Right ventricle myocardium inferior (tissue), 1 donor: ENCODE data around the gene ELOVL6. TPM values are rescaled to one million over a fixed set of nuclear protein-coding genes. Genes with fewer than 3 reads are reported as not detected.
"Not testable (repeated sequence)": the region's sequence is repeated elsewhere in the genome, so short reads cannot be mapped to it uniquely, and the experiment has no call there.

Experiments
- ATAC-seq: fragments of 200-7000 bp; cut with Tn5 transposase; one replicate; pipeline ENCODE4 v1.9.1; 2020; ENCODE audit warnings: mild to moderate bottlenecking, moderate library complexity
- DNase-seq: peaks from one replicate; pipeline ENCODE4 v3.0.0; 2021; ENCODE audit errors: missing footprints
- intact Hi-C: fragments of 100-400 bp; cut with DNase I; formaldehyde crosslinking; loops from one replicate; pipeline ENCODE4 v1.11.0; 2022
- total RNA-seq: library from RNA; stranded (reverse); fragmentation: NEBNext Ultra II Directional; extraction: Animal tissue kit (Norgen Biotek cat#: 25700); gene quantifications from one replicate; pipeline ENCODE4 v1.2.1, GENCODE V29; 2021
- donor health status: DM: no; HTN: yes; CAD: no; lungs with severe emphysema.

The ELOVL6 gene
- total RNA-seq, 1 donor from 2014 or later, result 2.0 TPM

DNA sequence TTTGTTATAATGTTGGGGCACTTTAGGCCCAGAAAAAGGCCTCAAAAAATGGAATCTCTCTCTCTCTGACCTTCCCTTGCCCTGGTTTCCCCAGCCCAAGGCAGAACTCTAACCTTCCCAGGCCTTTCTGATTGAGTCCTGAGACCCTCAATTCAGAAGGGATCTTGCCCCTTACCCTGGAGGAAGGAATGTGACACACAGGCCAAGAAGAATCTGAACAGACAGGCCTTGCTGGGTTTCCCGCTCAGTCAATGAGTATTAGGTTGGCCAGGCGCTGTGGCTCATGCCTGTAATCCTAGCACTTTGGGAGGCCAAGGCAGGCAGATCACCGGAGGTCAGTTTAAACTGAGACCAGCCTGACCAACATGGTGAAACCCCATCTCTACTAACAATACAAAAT is 27.6 kb downstream of the ELOVL6 start:
- DNase-seq, result no peak
- intact Hi-C loops, result no loop called here
- no peak for ATAC-seq

DNA sequence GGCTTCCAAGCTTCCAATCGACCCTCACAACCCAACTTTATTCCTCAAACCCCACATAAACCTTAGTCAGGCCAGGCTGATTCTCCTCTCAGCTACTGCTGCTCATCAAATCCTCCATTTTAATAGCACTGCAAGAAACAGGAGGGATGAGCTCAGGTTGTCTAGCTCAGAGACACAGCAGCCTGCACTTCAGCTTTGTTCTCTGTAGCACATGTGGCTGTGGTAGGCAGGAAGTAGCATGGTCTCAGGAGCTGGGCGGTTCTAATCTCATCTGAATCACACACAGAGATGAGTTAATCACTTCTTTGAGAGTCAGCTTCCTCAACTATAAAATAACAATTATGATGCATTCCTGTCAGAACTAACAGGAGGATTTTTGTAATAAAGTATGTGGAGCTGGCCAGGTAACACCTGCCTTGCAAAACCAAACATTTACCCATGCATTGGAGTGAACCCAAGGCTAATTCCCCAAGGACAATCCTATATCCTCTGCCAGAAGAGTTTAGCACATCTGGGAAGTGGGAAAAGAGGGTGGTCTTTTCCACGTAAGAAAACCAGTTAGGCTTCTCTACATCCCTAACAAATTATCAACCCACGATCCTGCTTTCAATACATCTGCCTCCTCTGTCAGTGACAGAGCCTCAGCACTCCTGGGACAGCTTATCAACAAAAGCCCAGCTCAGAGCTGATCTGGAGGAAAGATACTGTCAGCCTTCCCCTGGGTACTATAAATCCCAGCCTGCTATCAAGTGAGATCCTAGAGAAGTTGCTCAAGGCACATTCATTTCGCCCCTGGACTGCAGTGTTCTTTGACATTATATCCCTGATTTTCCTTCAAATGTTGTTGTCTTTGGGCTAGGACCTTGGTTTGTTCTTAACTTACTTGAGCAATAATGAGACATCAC is 32.8 kb downstream of the ELOVL6 start:
- ATAC-seq (no peak), DNase-seq (no peak)
- intact Hi-C loops, result no loop called here

DNA sequence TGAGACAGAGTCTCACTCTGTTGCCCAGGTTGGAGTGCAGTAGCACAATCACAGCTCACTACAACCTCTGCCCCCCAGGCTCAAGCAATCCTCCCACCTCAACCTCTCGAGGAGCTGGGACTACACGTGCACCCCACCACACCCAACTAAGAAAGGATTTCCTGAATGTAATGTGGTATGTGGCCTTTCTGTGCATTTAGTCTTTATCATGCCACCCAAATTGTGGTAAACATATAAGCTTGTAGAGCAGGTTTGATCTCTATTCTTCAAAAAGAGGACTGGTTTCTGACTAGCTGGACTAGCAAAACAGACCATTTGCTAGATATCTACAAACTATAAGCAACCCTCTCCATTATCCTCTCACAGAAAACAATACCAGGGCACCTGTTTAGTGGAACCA is 33.6 kb downstream of the ELOVL6 start:
- intact Hi-C loops, result no loop called here
- DNase-seq (no peak), ATAC-seq (no peak)

DNA sequence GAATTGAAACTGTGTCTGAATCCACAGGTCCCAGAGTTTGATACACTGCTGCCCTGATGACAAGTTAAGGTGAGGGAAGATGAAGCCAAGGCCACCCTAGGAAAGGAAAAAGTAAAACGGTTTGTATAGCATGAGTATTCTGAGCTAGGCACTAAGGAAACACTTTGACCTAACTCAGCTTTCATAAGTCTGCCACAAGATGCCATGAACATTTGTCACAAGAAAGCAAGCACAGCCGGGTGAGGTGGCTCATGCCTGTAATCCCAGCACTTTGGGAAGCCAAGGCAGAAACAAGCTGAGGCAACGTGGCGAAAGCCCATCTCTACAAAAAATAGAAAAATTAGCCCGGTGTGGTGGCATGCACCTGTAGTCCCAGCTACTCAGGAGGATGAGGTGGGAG is 34.2 kb downstream of the ELOVL6 start:
- intact Hi-C loops, result no loop called here
- no peak for DNase-seq
- no peak for ATAC-seq

DNA sequence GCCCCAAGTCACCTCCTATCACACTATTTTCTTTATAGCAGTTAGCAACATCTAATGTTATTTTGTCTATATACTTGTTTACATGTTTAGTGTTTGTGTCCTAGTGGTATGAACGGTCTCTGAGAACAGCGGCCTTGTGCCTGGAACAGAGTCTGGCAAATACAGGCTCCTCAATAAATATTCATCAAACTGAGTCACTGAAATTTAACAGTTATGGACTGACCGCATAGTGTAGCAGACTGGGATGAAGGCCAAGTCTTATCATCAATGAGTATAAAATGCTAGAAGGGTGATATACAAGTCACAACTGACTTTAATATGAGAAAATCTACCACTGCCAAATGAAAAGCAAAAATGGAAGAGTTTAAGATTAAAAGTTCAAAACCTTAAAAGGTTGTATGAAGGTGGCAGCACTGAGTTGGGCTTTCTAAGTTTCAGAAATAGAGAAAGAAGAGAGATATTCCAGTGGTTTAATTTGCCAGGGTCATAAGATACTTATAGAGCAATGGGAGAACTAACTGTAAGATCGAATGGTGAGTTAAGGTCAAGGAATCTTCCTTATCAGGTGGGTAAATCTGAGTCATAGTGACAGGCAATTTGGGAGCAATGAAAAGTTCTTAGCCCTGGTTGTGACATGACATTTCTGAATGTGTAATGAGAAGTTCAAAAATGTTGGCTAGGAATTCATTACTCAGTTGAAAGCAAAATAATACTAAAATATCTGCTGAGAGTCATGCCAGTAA is 34.9 kb downstream of the ELOVL6 start:
- DNase-seq, result no peak
- intact Hi-C loops, result no loop called here
- no peak for ATAC-seq

DNA sequence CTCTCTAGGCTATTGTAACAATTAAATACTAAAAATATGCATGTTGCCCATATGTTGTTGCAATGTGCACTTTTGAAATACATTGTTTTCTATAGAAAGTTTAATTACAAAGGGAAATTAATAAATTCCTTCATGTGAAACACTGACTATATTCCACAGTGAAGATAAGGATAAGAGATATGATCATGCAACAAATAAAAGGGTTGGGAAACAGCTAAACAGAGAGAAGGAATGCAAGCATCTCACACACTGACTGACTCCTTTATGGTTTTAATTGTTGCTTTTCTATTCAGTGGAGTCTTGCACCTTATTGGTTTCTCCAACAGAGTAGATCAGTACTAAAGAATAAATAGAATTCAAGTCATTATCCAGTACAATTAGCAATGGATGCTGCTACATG is 37.8 kb downstream of the ELOVL6 start:
- ATAC-seq (no peak), DNase-seq (no peak)
- intact Hi-C loops, result no loop called here

DNA sequence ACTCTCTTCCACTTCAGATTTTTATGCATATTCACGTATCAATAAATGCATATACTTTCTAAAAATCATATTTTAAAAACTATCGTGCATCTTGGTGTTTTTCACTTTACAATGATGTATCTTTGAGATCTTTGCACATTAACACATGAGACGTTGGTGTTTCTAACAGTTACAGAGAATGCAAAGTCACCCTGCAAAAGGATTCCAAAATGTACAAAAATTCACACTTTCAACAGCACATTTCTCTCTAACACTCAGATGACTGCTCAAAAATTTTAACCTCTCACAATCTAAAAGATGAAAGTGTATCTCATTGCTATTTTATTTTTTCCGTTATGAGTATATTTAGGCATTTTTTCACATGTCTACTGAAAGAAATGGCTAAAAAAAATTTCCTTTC is 38.9 kb downstream of the ELOVL6 start:
- ATAC-seq (no peak), DNase-seq (no peak)
- intact Hi-C loops, result no loop called here

DNA sequence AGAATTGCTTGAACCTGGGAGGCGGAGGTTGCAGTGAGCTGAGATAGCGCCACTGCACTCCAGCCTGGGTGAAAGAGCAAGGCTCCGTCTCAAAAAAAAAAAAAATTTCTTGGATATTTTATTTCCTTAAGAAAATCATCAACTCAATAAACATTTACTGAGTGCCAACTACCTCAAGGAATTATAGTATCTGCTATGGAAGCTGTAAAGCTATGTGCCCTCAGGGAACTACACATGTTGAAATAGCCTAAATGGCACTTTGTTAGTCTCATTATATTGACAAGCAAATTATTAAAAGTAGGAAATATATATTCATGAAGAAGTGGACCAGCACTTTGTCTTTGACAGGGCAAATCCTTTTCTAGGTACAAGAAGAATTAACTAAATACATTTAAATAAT is 40.8 kb downstream of the ELOVL6 start:
- ATAC-seq (no peak), DNase-seq (no peak)
- intact Hi-C loops, result no loop called here

DNA sequence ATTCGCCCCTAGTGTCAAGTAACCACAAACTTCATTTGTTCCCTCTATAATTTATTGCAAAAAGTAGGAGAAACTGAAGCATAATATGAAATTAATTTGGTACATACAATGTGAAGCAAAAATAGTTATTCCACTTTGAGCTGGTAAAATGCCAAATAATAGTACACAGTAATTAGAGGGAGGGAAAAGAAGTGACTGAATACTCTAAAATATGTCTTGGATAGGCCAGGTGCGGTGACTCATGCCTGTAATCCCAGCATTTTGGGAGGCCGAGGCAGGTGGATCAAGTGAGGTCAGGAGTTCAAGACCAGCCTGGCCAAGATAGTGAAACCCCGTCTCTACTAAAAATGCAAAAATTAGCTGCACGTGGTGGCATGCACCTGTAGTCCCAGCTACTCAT is 41.2 kb downstream of the ELOVL6 start:
- ATAC-seq, intact Hi-C loops: not testable (repeated sequence)

DNA sequence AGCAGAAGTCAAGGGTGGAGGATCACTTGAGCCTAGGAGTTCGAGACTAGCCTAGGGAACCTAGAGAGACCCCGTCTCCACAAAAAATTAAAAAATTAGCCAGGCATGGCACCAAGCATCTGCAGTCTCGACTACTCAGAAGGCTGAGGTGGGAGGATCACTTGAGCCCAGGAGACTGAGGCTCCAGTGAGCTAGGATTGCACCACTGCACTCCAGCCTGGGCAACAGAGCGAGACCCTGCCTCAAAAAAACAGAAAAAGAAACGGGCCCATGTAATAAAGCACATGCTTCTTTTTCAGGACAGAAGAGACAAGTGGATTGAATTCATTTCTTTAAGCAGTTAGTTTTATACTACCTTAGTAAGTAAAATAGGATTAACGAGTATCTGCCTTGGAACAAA is 42.0 kb downstream of the ELOVL6 start:
- no peak for ATAC-seq
- intact Hi-C loops, result no loop called here

More for the DNA sequence above, 41.2 kb downstream of the ELOVL6 start:
- DNase-seq, result not testable (repeated sequence)

DNA sequence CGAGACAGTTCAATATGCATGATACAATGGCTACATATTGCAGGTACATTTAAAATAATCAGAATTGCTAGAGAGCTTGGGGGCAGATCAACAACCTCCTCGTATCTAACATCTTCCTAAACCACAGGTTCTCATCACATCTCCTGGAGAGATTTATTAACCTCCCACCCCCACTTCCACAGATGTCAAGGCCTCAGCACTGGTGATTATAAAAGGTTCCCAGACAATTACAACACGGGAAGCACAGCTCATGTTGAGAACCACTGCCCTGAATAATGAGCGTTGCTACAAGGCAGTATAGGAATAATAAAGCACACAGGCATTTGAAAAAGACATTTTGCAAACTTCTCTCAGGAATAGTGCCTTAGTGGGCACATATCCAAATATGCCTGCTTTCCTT is 42.8 kb downstream of the ELOVL6 start:
- ATAC-seq, result no peak
- intact Hi-C loops, result no loop called here
- DNase-seq, result no peak

More for the DNA sequence above, 42.0 kb downstream of the ELOVL6 start:
- no peak for DNase-seq

DNA sequence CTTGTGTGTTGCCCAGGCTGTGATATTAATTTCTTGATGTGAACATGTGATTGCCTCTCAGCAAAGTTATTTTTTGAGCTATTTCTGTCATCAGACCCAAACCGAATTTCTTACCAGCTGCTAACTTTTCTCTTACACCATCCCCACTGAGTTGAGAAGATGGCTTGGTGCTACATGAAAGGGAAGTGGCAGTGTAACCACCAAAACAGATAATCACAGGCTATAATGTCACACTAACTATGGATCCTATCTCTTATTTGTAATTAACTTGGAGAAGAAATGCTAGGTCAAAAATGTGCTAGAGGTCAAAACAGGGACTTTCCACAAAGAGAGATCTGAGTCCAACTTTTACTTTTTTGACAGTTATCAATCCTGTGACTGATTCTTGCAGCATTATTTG is 43.8 kb downstream of the ELOVL6 start:
- intact Hi-C loops, result no loop called here
- no peak for ATAC-seq
- no peak for DNase-seq

DNA sequence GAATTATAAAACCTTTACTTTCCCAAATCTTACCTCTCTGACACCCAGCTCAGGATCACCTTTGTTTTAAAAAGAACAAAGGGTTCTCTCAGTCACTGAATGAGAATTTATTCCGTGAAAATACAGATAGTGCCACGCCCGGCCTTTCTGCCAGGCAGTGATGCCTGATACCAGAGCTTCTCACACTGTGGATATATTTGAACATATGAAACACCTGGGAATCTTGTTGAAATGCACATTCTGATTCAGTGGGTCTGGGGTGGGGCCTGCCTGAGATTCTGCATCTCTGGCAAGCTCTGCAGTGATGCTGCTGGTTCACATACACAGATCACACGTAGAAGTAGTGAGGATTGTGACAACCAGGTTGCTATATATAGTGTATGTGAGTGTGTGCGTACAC is 46.0 kb downstream of the ELOVL6 start:
- ATAC-seq, result no peak
- intact Hi-C loops, result no loop called here

DNA sequence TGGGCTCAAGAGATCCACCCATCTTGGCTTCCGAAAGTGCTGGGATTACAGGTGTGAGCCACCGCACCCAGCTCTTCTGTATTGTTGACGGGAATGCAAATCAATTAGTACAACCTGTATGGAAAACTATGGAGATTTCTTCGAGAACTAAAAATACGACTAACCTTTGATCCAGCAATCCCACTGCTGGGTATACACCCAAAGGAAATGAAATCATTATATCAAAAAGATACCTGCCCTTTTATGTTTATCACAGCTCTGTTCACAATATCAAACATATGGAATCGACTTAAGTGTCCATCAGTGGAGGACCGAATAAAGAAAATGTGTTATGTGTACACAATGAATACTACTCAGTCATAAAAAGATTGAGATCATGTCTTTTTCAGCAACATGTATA is 49.3 kb downstream of the ELOVL6 start:
- no peak for ATAC-seq
- intact Hi-C loops, result no loop called here

More for the DNA sequence above, 46.0 kb downstream of the ELOVL6 start:
- no peak for DNase-seq

DNA sequence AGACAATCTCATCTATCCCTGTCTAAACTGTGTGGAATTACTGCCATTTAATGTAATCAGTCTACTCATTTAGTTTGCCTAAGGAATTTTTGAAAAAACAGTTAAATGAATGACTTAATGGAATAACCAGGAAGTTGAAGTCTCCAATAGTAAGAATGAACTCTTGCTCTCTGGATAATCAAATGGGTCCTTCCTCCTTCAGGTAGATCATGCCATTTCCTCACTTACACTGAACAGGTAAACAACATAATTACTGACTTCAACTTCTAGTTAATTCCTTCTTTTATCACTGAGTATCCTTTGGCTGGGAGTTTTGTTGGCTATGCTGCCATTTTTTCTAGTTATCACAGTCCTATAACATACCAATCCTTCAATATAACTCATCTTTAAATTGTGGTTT is 56.0 kb downstream of the ELOVL6 start:
- ATAC-seq, result no peak
- DNase-seq, result no peak
- intact Hi-C loops, result no loop called here

More for the DNA sequence above, 49.3 kb downstream of the ELOVL6 start:
- DNase-seq, result no peak

DNA sequence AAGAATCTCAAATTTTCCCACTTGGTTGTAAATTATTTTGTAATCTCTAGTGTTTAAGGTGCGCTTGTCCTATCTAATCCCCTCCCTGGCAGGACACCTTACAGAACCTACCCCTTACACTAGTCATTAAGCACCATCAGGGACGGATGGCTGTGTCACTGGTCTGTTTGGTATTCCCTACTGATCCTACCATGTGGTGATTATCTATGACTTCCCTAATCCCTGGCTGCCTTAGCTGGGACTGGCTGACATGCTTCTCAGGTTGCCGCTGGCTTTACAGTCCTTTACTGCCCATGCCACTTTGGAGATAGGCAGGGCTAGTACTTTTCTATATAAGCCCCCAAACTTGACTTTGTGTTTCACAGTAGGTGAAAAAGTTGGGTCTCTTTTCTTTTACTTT is 58.6 kb downstream of the ELOVL6 start:
- intact Hi-C loops, result no loop called here
- no peak for ATAC-seq
- no peak for DNase-seq

DNA sequence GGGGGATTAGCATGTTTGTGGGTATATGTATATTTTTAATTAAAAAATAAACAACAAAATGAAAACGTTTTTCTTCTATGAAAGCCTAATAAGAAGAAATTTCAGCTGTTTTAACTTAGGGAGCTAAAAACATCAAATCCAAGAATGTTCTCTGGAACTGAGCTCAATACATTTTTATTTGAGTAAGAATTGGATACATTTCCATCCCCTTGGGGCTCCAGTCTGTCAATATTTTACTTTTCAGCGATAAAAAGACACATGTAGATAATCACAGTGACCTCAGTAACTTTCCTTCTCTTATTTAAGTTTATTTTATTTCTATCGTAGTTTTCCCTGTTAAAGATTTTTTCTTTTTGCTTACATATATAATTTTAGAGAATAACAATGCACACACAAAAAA is 59.3 kb downstream of the ELOVL6 start:
- ATAC-seq, result no peak
- no peak for DNase-seq
- intact Hi-C loops, result no loop called here

DNA sequence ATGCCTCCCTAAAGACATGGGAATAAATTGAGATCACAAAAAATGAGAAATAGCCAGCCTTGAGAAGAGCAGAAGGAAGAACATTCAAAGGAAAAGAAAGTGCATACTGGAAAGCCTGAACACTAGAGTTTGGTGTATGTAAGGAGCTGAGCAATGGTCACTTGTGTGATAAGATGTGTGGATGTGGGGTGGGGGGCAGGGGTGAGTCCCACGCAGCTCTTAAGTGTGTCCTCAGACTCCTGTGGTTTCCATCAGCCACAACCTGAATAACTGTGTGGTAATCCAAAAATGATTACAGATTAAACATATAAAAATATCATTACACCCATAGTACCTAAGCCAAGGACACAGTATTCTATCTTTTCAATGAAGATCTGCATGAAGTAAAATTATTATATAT is 59.9 kb downstream of the ELOVL6 start:
- no peak for ATAC-seq
- intact Hi-C loops, result no loop called here

DNA sequence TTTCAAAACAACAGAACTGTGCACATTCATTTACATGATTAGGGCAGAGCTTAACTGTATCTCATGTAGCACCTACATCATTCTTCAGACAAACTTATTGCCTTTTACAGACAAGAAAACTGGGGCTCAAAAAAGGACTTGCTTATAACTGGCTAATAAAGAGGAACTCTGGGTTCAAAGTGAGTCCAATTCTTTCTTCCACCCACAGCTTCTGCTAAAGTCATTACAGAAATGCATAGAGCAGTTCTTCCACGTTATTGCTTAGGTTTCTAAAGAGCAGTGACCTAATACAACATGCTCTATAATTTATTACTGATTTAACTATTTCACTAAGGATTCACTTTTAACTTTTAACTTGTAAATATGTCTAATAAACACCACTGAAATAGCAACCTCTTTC is 60.6 kb downstream of the ELOVL6 start:
- DNase-seq (no peak), ATAC-seq (no peak)
- intact Hi-C loops, result no loop called here

More for the DNA sequence above, 59.9 kb downstream of the ELOVL6 start:
- DNase-seq, result no peak

DNA sequence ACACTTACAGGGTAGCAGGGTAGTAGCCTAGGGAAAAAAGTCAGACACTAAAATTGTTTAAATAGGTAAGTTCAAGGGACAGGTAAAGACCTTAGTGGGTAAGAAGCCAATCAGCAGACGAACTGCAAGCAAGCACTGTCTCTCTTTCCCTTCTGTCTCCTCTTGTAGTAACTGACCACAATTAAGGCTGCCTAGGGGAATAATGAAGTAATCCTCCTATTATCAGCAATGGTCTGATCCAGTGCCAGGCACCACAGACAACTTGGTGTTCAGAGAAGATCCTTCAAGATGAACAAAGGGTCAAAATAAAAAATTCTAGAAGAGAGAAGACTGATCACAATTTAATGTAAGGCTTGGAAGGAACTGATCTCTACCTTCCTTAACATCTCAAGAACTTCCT is 62.9 kb downstream of the ELOVL6 start:
- ATAC-seq (no peak), DNase-seq (no peak)
- intact Hi-C loops, result no loop called here
